ENCODE data around the gene KRT83. TPM values are rescaled to one million over a fixed set of nuclear protein-coding genes. Genes with fewer than 3 reads are reported as not detected.

The KRT83 gene
- total and polyA plus RNA-seq, 10 of the 15 experiments (the other 5 are each of a cell fraction or from before 2014, with no cell fraction given) = not detected

GRCh38 chr12:52333321-52333720 lies 12.1 kb upstream of the KRT83 start:
- H3K4me1 ChIP-seq (ENCODE audit: control insufficient read depth, insufficient read depth, low read length) = no peaks in the 10 kb centered on the region
- H3K79me2 ChIP-seq (ENCODE audit: control insufficient read depth, insufficient read depth, low read length) = no peaks in the 10 kb centered on the region
- FAIRE-seq (no peak), DNase-seq (ENCODE audit: low read depth, low spot score) (no peak), ATAC-seq (no peak)
- no peaks in the 10 kb centered on the region for H4K20me1 ChIP-seq (ENCODE audit: control insufficient read depth, insufficient read depth)
- no peak overlapping the region for H2AFZ ChIP-seq (ENCODE audit: control insufficient read depth, low read depth, low read length)
- in situ Hi-C loops (cut with MboI) (no loop called here), intact Hi-C loops (cut with micrococcal nuclease; ENCODE audit: unreplicated experiment) (no loop called here)
- no TSS peak for BruUV-seq (replicated peaks)
- ChIA-PET SMC1A (ENCODE audit: uncharacterized antibody, unreplicated experiment) (no interaction called here), CTCF (interaction anchor here (0.6 to 1.6 kb wide), 2 partner anchors 38 to 45 kb away, joined by 3 to 4 read pairs; no protein-coding TSS in a partner anchor), POLR2A (no interaction called here), RAD21 (ENCODE audit: unreplicated experiment) (no interaction called here)
- WGBS (ENCODE audit: insufficient coverage, insufficient replicate concordance, low lambda C conversion rate, missing lambda C conversion rate) = 2% methylated on average over 3 of the region's 3 CpGs
- H3K36me3 ChIP-seq (ENCODE audit: control insufficient read depth in 2 of 2, insufficient read depth in 2 of 2, low read length in 1 of 2) = no peaks in the 10 kb centered on the region
- H3K27me3 ChIP-seq (replicated peaks in 1 of 2; ENCODE audit: control insufficient read depth in 2 of 2, insufficient read depth in 2 of 2, low read length in 1 of 2) = peaks cover 0 to 2% of the 10 kb centered on the region in 2 experiments; a peak in 2 of 4 replicates
- H3K9me3 ChIP-seq (replicated peaks; ENCODE audit: control insufficient read depth, insufficient read depth, low read length) = no peaks in the 10 kb centered on the region; the same call in 2 of the 3 replicates
- H3K4me2 ChIP-seq (ENCODE audit: control insufficient read depth, insufficient read depth) = no peak overlapping the region
- H3K4me3 ChIP-seq = no peak overlapping the region
- H3K27ac ChIP-seq (ENCODE audit: control insufficient read depth, insufficient read depth) = no peak overlapping the region
- TF ChIP-seq ZNF622 (IDR thresholded peaks at IDR 0.05) (no peak), FOXK2 (IDR thresholded peaks at IDR 0.05) (no peak), RBBP5 (conservative IDR thresholded peaks at IDR 0.05) (no peak), FOXM1 (IDR thresholded peaks at IDR 0.05; ENCODE audit: low read depth, low read length) (no peak), SUPT20H (IDR thresholded peaks at IDR 0.05; ENCODE audit: borderline replicate concordance, control insufficient read depth, low read depth, low read length) (no peak), RFX5 (IDR thresholded peaks at IDR 0.05; ENCODE audit: low read depth, low read length) (no peak), EED (IDR thresholded peaks at IDR 0.05; ENCODE audit: low read depth) (no peak), ZBTB11 (CRISPR knock-in tag; IDR thresholded peaks at IDR 0.05) (no peak), CHD4 (IDR thresholded peaks at IDR 0.05) (no peak), RB1 (IDR thresholded peaks at IDR 0.05; ENCODE audit: borderline replicate concordance) (no peak), NR2F1 (conservative IDR thresholded peaks at IDR 0.05) (no peak), E4F1 (IDR thresholded peaks at IDR 0.05; ENCODE audit: borderline replicate concordance, partially characterized antibody) (no peak), PKNOX1 (IDR thresholded peaks at IDR 0.05) (no peak)
- no peak overlapping the region for H3K9ac ChIP-seq (ENCODE audit: control insufficient read depth, insufficient read depth, low read length)

Measured in GM12878 (cell line).